Hepatic stellate cell (primary cell): Measurements from ENCODE around the gene TTC28.
"Not testable (repeated sequence)": the region's sequence is repeated elsewhere in the genome, so short reads cannot be mapped to it uniquely, and the experiment has no call there.

Source experiments
- DNase-seq: peaks from one replicate; pipeline ENCODE4 v3.0.0; 2011; ENCODE audit warnings: low spot score

The TTC28 gene

GRCh38 chr22:28679611-28680287 lies at the start of gene TTC28:
Gene TTC28, minus strand, starts transcription at chr22:28679840. Its CDS starts 117 bp downstream, at chr22:28679723.
- DNase-seq, result peak; percentile 57

- DNase-seq, result no peak
Observed at GRCh38 chr22:28728621-28729313, 49.1 kb upstream of the TTC28 start.

- no peak for DNase-seq
Observed at GRCh38 chr22:28728002-28728401, 48.4 kb upstream of the TTC28 start.

GRCh38 chr22:28718044-28718443 lies 38.4 kb upstream of the TTC28 start:
- no peak for DNase-seq

- DNase-seq, result no peak
Observed at GRCh38 chr22:28716686-28717085, 37.0 kb upstream of the TTC28 start.

GRCh38 chr22:28715611-28716010 lies 36.0 kb upstream of the TTC28 start:
- DNase-seq, result no peak

- DNase-seq, result no peak
Observed at GRCh38 chr22:28714043-28714628, 34.5 kb upstream of the TTC28 start.

GRCh38 chr22:28711820-28712777 lies 32.5 kb upstream of the TTC28 start:
- peak; percentile 74 for DNase-seq

- no peak for DNase-seq
Observed at GRCh38 chr22:28711341-28711740, 31.7 kb upstream of the TTC28 start.

- peak; percentile 68 for DNase-seq
Observed at GRCh38 chr22:28710576-28711191, 31.0 kb upstream of the TTC28 start.

GRCh38 chr22:28710107-28710506 lies 30.5 kb upstream of the TTC28 start:
- no peak for DNase-seq

GRCh38 chr22:28706845-28707244 lies 27.2 kb upstream of the TTC28 start:
- no peak for DNase-seq

GRCh38 chr22:28703436-28703835 lies 23.8 kb upstream of the TTC28 start:
- DNase-seq, result no peak

- DNase-seq, result no peak
Observed at GRCh38 chr22:28702891-28703290, 23.3 kb upstream of the TTC28 start.

GRCh38 chr22:28693041-28693760 lies 13.6 kb upstream of the TTC28 start:
- not testable (repeated sequence) for DNase-seq

GRCh38 chr22:28689796-28690195 lies 10.2 kb upstream of the TTC28 start:
- not testable (repeated sequence) for DNase-seq

GRCh38 chr22:28682966-28683365 lies 3.3 kb upstream of the TTC28 start:
- not testable (repeated sequence) for DNase-seq

- not testable (repeated sequence) for DNase-seq
Observed at GRCh38 chr22:28680813-28681490, 1.3 kb upstream of the TTC28 start.

GRCh38 chr22:28678778-28679610 lies 646 bp downstream of the TTC28 start:
- peak; percentile 14 for DNase-seq
